ENCODE data around the gene LYPD6B. TPM values are rescaled to one million over a fixed set of nuclear protein-coding genes. Genes with fewer than 3 reads are reported as not detected.

Gene LYPD6B
- polyA plus RNA-seq, 1 experiment: 0.26 TPM

- no peak for TF ChIP-seq CTCF (IDR thresholded peaks at IDR 0.05; ENCODE audit: low read depth, low read length)
- POLR2A ChIA-PET: no interaction called here
- H3K27ac ChIP-seq (ENCODE audit: low read depth, low read length): no peak overlapping the region
- no peaks in the 10 kb centered on the region for H3K27me3 ChIP-seq (ENCODE audit: control insufficient read depth, insufficient read depth, low read length)
- H3K4me3 ChIP-seq (ENCODE audit: low read depth, low read length): no peak overlapping the region
- no peak for DNase-seq (ENCODE audit: low read depth, low spot score)
- no peaks in the 10 kb centered on the region for H3K9me3 ChIP-seq (ENCODE audit: control insufficient read depth, insufficient read depth, low read length)
- CTCF ChIA-PET: interaction anchor here (1.1 kb wide), 1 partner anchor 32 kb away, joined by 3 read pairs; no protein-coding TSS in a partner anchor
Observed at GRCh38 chr2:149050188-149050587, 11.7 kb downstream of the LYPD6B start.

GRCh38 chr2:149055751-149056150 is 17.3 kb downstream of the LYPD6B start:
- H3K9me3 ChIP-seq (ENCODE audit: control insufficient read depth, insufficient read depth, low read length): no peaks in the 10 kb centered on the region
- H3K4me3 ChIP-seq (ENCODE audit: low read depth, low read length): no peak overlapping the region
- ChIA-PET CTCF (no interaction called here), POLR2A (no interaction called here)
- no peak for TF ChIP-seq CTCF (IDR thresholded peaks at IDR 0.05; ENCODE audit: low read depth, low read length)
- H3K27me3 ChIP-seq (ENCODE audit: control insufficient read depth, insufficient read depth, low read length): no peaks in the 10 kb centered on the region
- no peak for DNase-seq (ENCODE audit: low read depth, low spot score)
- no peak overlapping the region for H3K27ac ChIP-seq (ENCODE audit: low read depth, low read length)

GRCh38 chr2:149056541-149057255 is 18.2 kb downstream of the LYPD6B start:
- H3K9me3 ChIP-seq (ENCODE audit: control insufficient read depth, insufficient read depth, low read length): no peaks in the 10 kb centered on the region
- ChIA-PET CTCF (interaction anchor here (0.6 kb wide), 1 partner anchor 40 kb away, joined by 3 read pairs; no protein-coding TSS in a partner anchor), POLR2A (no interaction called here)
- H3K4me3 ChIP-seq (ENCODE audit: low read depth, low read length): no peak overlapping the region
- no peak for DNase-seq (ENCODE audit: low read depth, low spot score)
- H3K27ac ChIP-seq (ENCODE audit: low read depth, low read length): no peak overlapping the region
- H3K27me3 ChIP-seq (ENCODE audit: control insufficient read depth, insufficient read depth, low read length): no peaks in the 10 kb centered on the region
- no peak for TF ChIP-seq CTCF (IDR thresholded peaks at IDR 0.05; ENCODE audit: low read depth, low read length)

- ChIA-PET POLR2A (no interaction called here), CTCF (interaction anchor here (0.6 kb wide), 1 partner anchor 40 kb away, joined by 3 read pairs; no protein-coding TSS in a partner anchor)
- no peak for DNase-seq (ENCODE audit: low read depth, low spot score)
- no peak overlapping the region for H3K4me3 ChIP-seq (ENCODE audit: low read depth, low read length)
- TF ChIP-seq CTCF (IDR thresholded peaks at IDR 0.05; ENCODE audit: low read depth, low read length): no peak
- H3K27me3 ChIP-seq (ENCODE audit: control insufficient read depth, insufficient read depth, low read length): no peaks in the 10 kb centered on the region
- H3K27ac ChIP-seq (ENCODE audit: low read depth, low read length): no peak overlapping the region
- H3K9me3 ChIP-seq (ENCODE audit: control insufficient read depth, insufficient read depth, low read length): no peaks in the 10 kb centered on the region
Observed at GRCh38 chr2:149057401-149057800, 18.9 kb downstream of the LYPD6B start.

GRCh38 chr2:149058936-149059335 is 20.4 kb downstream of the LYPD6B start:
- ChIA-PET CTCF (no interaction called here), POLR2A (no interaction called here)
- Histone ChIP-seq H3K27me3 (ENCODE audit: control insufficient read depth, insufficient read depth, low read length) (no peaks in the 10 kb centered on the region), H3K4me3 (ENCODE audit: low read depth, low read length) (no peak overlapping the region), H3K27ac (ENCODE audit: low read depth, low read length) (no peak overlapping the region), H3K9me3 (ENCODE audit: control insufficient read depth, insufficient read depth, low read length) (no peaks in the 10 kb centered on the region)
- DNase-seq (ENCODE audit: low read depth, low spot score): no peak
- TF ChIP-seq CTCF (IDR thresholded peaks at IDR 0.05; ENCODE audit: low read depth, low read length): no peak

Data from AG04450 (cell line).